GM23338 (cell line): ENCODE results near the gene NCAPD3. TPM values are rescaled to one million over a fixed set of nuclear protein-coding genes. Genes with fewer than 3 reads are reported as not detected.

Source experiments
- ATAC-seq: fragments of 200-7000 bp; cut with Tn5 transposase; 3 replicates; pipeline ENCODE4 v1.9.1; 2020
- DNase-seq: peaks from one replicate; pipeline ENCODE4 v3.0.0-alpha.2; 2015; ENCODE audit warnings: low spot score
- H2AFZ ChIP-seq: fragments of 200-600 bp; sonication (generic); 2 replicates; pipeline ENCODE4 v1.8.0; 2016; ENCODE audit warnings: antibody characterized with exemption, mild to moderate bottlenecking, moderate library complexity
- H3F3A ChIP-seq: fragments of 200-600 bp; sonication (generic); replicated peaks from 2 replicates; pipeline ENCODE4 v1.8.0; 2017; ENCODE audit warnings: antibody characterized with exemption, mixed run types, low read depth
- H3K27ac ChIP-seq: fragments of 200-600 bp; sonication (generic); 2 replicates; pipeline ENCODE4 v1.6.1; 2016; ENCODE audit warnings: low read depth
- H3K27me3 ChIP-seq: fragments of 200-600 bp; sonication (generic); 2 replicates; pipeline ENCODE4 v1.8.0; 2016; ENCODE audit warnings: mild to moderate bottlenecking, mixed run types, moderate library complexity; ENCODE audit not compliant: insufficient read depth
- H3K36me3 ChIP-seq: fragments of 200-600 bp; sonication (generic); 2 replicates; pipeline ENCODE4 v1.8.0; 2016; ENCODE audit warnings: mild to moderate bottlenecking; ENCODE audit not compliant: insufficient read depth
- H3K4me1 ChIP-seq: fragments of 200-600 bp; sonication (generic); 2 replicates; pipeline ENCODE4 v1.8.0; 2016; ENCODE audit warnings: mild to moderate bottlenecking, moderate library complexity; ENCODE audit not compliant: insufficient read depth
- H3K4me2 ChIP-seq: fragments of 200-600 bp; sonication (generic); 2 replicates; pipeline ENCODE4 v1.7.1; 2017; ENCODE audit warnings: mixed run types
- H3K4me3 ChIP-seq: fragments of 200-600 bp; sonication (generic); 2 replicates; pipeline ENCODE4 v1.6.1; 2016; ENCODE audit warnings: mixed run types
- H3K79me2 ChIP-seq: fragments of 200-600 bp; sonication (generic); replicated peaks from 2 replicates; pipeline ENCODE4 v1.8.0; 2017; ENCODE audit warnings: mild to moderate bottlenecking; ENCODE audit not compliant: insufficient read depth
- H3K9me2 ChIP-seq: fragments of 200-600 bp; sonication (generic); 2 replicates; pipeline ENCODE4 v1.8.0; 2017; ENCODE audit not compliant: insufficient read depth
- H4K20me1 ChIP-seq: fragments of 200-600 bp; sonication (generic); replicated peaks from 2 replicates; pipeline ENCODE4 v1.8.0; 2017; ENCODE audit warnings: mild to moderate bottlenecking; ENCODE audit not compliant: insufficient read depth
- H3K27ac Mint-ChIP-seq: 2 replicates; pipeline ENCODE4 v1.8.0; 2020; ENCODE audit warnings: inconsistent platforms, mild to moderate bottlenecking, moderate library complexity, mixed read lengths
- H3K27me3 Mint-ChIP-seq: 3 replicates; pipeline ENCODE4 v1.8.0; 2022; ENCODE audit warnings: low read depth, mild to moderate bottlenecking, moderate library complexity, mixed read lengths, inconsistent platforms; ENCODE audit not compliant: insufficient read depth, poor library complexity
- H3K36me3 Mint-ChIP-seq: 3 replicates; pipeline ENCODE4 v1.8.0; 2021; ENCODE audit warnings: low read depth, mild to moderate bottlenecking, inconsistent platforms, moderate library complexity, mixed read lengths
- H3K4me1 Mint-ChIP-seq: 3 replicates; pipeline ENCODE4 v1.8.0; 2020; ENCODE audit warnings: mild to moderate bottlenecking, inconsistent platforms, mixed read lengths
- H3K4me3 Mint-ChIP-seq: 3 replicates; pipeline ENCODE4 v1.8.0; 2021; ENCODE audit warnings: moderate library complexity, mild to moderate bottlenecking, inconsistent platforms, mixed read lengths
- H3K9me3 Mint-ChIP-seq: 3 replicates; pipeline ENCODE4 v1.8.0; 2020; ENCODE audit warnings: moderate library complexity, mild to moderate bottlenecking, inconsistent platforms, mixed read lengths
- CREB1 ChIP-seq: fragments of 250-450 bp; sonication (Bioruptor Pico); IDR thresholded peaks from 2 replicates; pipeline ENCODE4 v1.5.0; 2020; ENCODE audit warnings: low read depth, mild to moderate bottlenecking, moderate library complexity
- CTCF ChIP-seq, 2 experiments: fragments of 200-600 bp in 1 of 2; sonication (generic) in 1 of 2; conservative IDR thresholded peaks; 2 replicates each; pipeline versions ENCODE4 v1.5.1 to v1.6.1; 2016 to 2017; ENCODE audit warnings: antibody characterized with exemption in 2 of 2, low read depth in 2 of 2, mild to moderate bottlenecking in 2 of 2, moderate library complexity in 1 of 2
- EZH2 ChIP-seq: fragments of 200-600 bp; sonication (generic); IDR thresholded peaks from one replicate; pipeline ENCODE4 v1.8.0; 2017; ENCODE audit warnings: antibody characterized with exemption, mild to moderate bottlenecking, low read depth; ENCODE audit not compliant: unreplicated experiment
- EZH2phosphoT487 ChIP-seq: fragments of 200-600 bp; sonication (generic); IDR thresholded peaks from one replicate; pipeline ENCODE4 v1.8.1; 2018; ENCODE audit warnings: antibody characterized with exemption; ENCODE audit not compliant: unreplicated experiment
- JUNB ChIP-seq: IDR thresholded peaks from one replicate; pipeline ENCODE4 v1.6.1; 2016; ENCODE audit warnings: antibody characterized with exemption; ENCODE audit not compliant: unreplicated experiment
- NANOG ChIP-seq: IDR thresholded peaks from 2 replicates; pipeline ENCODE4 v1.6.1; 2016; ENCODE audit warnings: antibody characterized with exemption, borderline replicate concordance
- POLR2AphosphoS5 ChIP-seq: IDR thresholded peaks from 2 replicates; pipeline ENCODE4 v1.6.1; 2016; ENCODE audit warnings: antibody characterized with exemption, low read depth
- REST ChIP-seq: IDR thresholded peaks from one replicate; pipeline ENCODE4 v1.6.1; 2018; ENCODE audit warnings: antibody characterized with exemption; ENCODE audit not compliant: unreplicated experiment
- STAT1 ChIP-seq: IDR thresholded peaks from one replicate; pipeline ENCODE4 v1.6.1; 2016; ENCODE audit warnings: antibody characterized with exemption; ENCODE audit not compliant: unreplicated experiment
- ZNF114 ChIP-seq: fragments of 250-450 bp; sonication (Bioruptor Pico); IDR thresholded peaks from 2 replicates; pipeline ENCODE4 v1.5.0; 2020; ENCODE audit warnings: mild to moderate bottlenecking, moderate library complexity
- ZNF331 ChIP-seq: fragments of 250-450 bp; sonication (Bioruptor Pico); IDR thresholded peaks from 2 replicates; pipeline ENCODE4 v1.5.0; 2020; ENCODE audit warnings: low read depth, mild to moderate bottlenecking, moderate library complexity
- ZNF462 ChIP-seq: fragments of 250-450 bp; sonication (Bioruptor Pico); IDR thresholded peaks from 2 replicates; pipeline ENCODE4 v1.5.0; 2020; ENCODE audit warnings: mild to moderate bottlenecking, moderate library complexity
- polyA plus RNA-seq: library from polyadenylated mRNA; unstranded; fragments of >200 nt; fragmentation: Nextera tagmentation; extraction: Ambion mirVana; gene quantifications from 2 replicates; pipeline ENCODE4 v1.2.1, GENCODE V29; 2016
- total RNA-seq: library from RNA; depleted of rRNA; stranded (reverse); fragments of >200 nt; shearing (Covaris generic); gene quantifications from 2 replicates; pipeline ENCODE4 v1.2.3, GENCODE V29; 2014
- TF ChIP-seq, protein P1 (sequence below): IDR thresholded peaks from 2 replicates; pipeline ENCODE4 v1.6.1; 2016; ENCODE audit warnings: antibody characterized with exemption

Gene NCAPD3
- total and polyA plus RNA-seq, 2 experiments from 2014 or later = 37.1 to 49.8 TPM

DNA sequence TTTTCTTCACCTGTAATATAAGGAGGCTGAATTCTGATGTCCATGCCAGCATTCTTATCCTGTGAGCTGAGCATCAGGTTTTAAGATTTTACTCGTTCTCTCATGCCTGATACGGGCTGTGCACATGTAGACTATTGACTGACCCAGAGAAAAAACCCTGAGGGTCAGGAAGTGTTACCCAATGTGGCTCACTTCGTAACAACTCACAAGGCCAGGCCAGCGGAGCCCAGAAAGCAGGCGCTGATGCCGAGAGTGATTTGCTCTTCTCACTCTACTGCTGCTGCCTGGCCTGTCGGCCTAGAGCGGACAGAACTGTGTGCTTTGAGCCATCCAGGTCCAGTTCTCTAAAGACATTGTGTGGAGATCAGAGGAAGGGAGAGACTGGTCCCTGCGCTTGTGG lies 18.6 kb upstream of the NCAPD3 start:
- Histone ChIP-seq H2AFZ (no peak overlapping the region), H3K4me3 (no peak overlapping the region), H3K27ac (no peak overlapping the region), H3F3A (no peaks in the 10 kb centered on the region), H3K9me2 (no peaks in the 10 kb centered on the region), H4K20me1 (no peaks in the 10 kb centered on the region), H3K36me3 (0 out of 2 replicates have a peak, but pooled peaks cover 3% of the 10 kb centered on the region), H3K4me2 (no peak overlapping the region), H3K79me2 (no peaks in the 10 kb centered on the region), H3K4me1 (no peaks in the 10 kb centered on the region), H3K27me3 (no peaks in the 10 kb centered on the region)
- no peaks in the 10 kb centered on the region for H3K9me3 Mint-ChIP-seq
- peaks cover 9% of the 10 kb centered on the region; the same call in 2 of the 3 replicates for H3K4me1 Mint-ChIP-seq
- H3K27ac Mint-ChIP-seq = no peak overlapping the region
- TF ChIP-seq ZNF462 (no peak), ZNF114 (CRISPR knock-in tag) (no peak), CTCF (conservative IDR thresholded peaks at IDR 0.05; ENCODE audit: low read depth in 2 of 2) (no peak), CREB1 (no peak), EZH2 (no peak), NANOG (no peak), STAT1 (no peak), JUNB (no peak), EZH2phosphoT487 (no peak), REST (no peak), POLR2AphosphoS5 (no peak), ZNF331 (no peak)
- TF ChIP-seq, protein P1, sequence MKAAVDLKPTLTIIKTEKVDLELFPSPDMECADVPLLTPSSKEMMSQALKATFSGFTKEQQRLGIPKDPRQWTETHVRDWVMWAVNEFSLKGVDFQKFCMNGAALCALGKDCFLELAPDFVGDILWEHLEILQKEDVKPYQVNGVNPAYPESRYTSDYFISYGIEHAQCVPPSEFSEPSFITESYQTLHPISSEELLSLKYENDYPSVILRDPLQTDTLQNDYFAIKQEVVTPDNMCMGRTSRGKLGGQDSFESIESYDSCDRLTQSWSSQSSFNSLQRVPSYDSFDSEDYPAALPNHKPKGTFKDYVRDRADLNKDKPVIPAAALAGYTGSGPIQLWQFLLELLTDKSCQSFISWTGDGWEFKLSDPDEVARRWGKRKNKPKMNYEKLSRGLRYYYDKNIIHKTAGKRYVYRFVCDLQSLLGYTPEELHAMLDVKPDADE = no peak
- no peak overlapping the region for H3K4me3 Mint-ChIP-seq
- no peak for DNase-seq
- peak; percentile 21; the same call in 1 of the 3 replicates for ATAC-seq
- no peaks in the 10 kb centered on the region for H3K27me3 Mint-ChIP-seq
- H3K36me3 Mint-ChIP-seq = peaks cover 22% of the 10 kb centered on the region
